Left ventricle myocardium inferior (tissue), 1 donor: ENCODE results near the gene FAF1. TPM values are rescaled to one million over a fixed set of nuclear protein-coding genes. Genes with fewer than 3 reads are reported as not detected.

Source experiments
- DNase-seq: peaks from one replicate; pipeline ENCODE4 v3.0.0-alpha.2; 2020
- H3K27ac ChIP-seq: fragments of 200-600 bp; replicated peaks from 2 replicates; pipeline ENCODE4 v1.8.0; 2021
- H3K27me3 ChIP-seq: fragments of 200-600 bp; 2 replicates; pipeline ENCODE4 v1.8.0; 2021; ENCODE audit warnings: low read depth
- H3K36me3 ChIP-seq: fragments of 200-600 bp; 2 replicates; pipeline ENCODE4 v1.8.0; 2021
- H3K4me1 ChIP-seq: fragments of 200-600 bp; 2 replicates; pipeline ENCODE4 v1.8.0; 2021
- H3K4me3 ChIP-seq: fragments of 200-600 bp; 2 replicates; pipeline ENCODE4 v1.8.0; 2021; ENCODE audit warnings: mild to moderate bottlenecking, moderate library complexity
- H3K9me3 ChIP-seq: fragments of 200-600 bp; replicated peaks from 2 replicates; pipeline ENCODE4 v1.8.0; 2021
- CTCF ChIP-seq: fragments of 200-600 bp; IDR thresholded peaks from 2 replicates; pipeline ENCODE4 v1.8.0; 2021; ENCODE audit warnings: antibody characterized with exemption, mild to moderate bottlenecking, borderline replicate concordance
- intact Hi-C: fragments of 100-400 bp; cut with micrococcal nuclease; formaldehyde crosslinking; loops from one replicate; pipeline ENCODE4 v1.11.0; 2022
- total RNA-seq: library from RNA; stranded (reverse); fragmentation: NEBNext Ultra II Directional; extraction: Animal tissue kit (Norgen Biotek cat#: 25700); gene quantifications from one replicate; pipeline ENCODE4 v1.2.1, GENCODE V29; 2021
- donor health status: DM: no; HTN: yes; CAD: no; lungs with severe emphysema.

The FAF1 gene
- total RNA-seq, 1 donor from 2014 or later, result 80.0 TPM

- intact Hi-C loops, result no loop called here
- DNase-seq, result no peak
- no peak for TF ChIP-seq CTCF
- Histone ChIP-seq H3K36me3 (peaks cover 42% of the 10 kb centered on the region), H3K9me3 (no peaks in the 10 kb centered on the region), H3K4me3 (no peak overlapping the region), H3K27ac (no peak overlapping the region), H3K4me1 (no peaks in the 10 kb centered on the region), H3K27me3 (no peaks in the 10 kb centered on the region)
Measured at GRCh38 chr1:50488356-50488755, 471.7 kb downstream of the FAF1 start.

DNA sequence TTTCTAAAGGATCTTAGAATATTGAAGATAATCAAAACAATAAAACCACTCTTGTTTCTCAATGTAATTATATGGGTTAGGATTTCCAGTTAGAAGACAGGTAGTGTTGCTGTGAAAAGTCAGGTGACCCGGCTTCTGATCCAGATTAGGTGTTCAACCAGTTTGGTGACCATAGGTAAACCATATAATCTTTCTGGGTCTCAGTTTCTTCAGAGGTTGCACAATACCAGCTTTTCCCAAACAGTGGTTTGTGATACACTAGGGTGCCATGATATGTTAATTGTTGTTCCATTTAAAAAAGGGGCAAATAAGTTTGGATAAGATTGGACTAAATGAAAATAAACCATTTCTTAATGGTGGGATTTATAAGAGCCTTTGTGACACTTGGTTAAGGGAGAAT, 472.3 kb downstream of the FAF1 start:
- Histone ChIP-seq H3K4me1 (no peaks in the 10 kb centered on the region), H3K27me3 (no peaks in the 10 kb centered on the region), H3K36me3 (peaks cover 42% of the 10 kb centered on the region), H3K9me3 (no peaks in the 10 kb centered on the region), H3K4me3 (no peak overlapping the region), H3K27ac (no peak overlapping the region)
- DNase-seq, result no peak
- TF ChIP-seq CTCF, result no peak
- intact Hi-C loops, result no loop called here

- no peaks in the 10 kb centered on the region for H3K27me3 ChIP-seq
- H3K9me3 ChIP-seq, result no peaks in the 10 kb centered on the region
- DNase-seq, result no peak
- H3K27ac ChIP-seq, result no peak overlapping the region
- H3K4me3 ChIP-seq, result no peak overlapping the region
- no peaks in the 10 kb centered on the region for H3K4me1 ChIP-seq
- no peak for TF ChIP-seq CTCF
- intact Hi-C loops, result no loop called here
- peaks cover 7% of the 10 kb centered on the region for H3K36me3 ChIP-seq
Measured at GRCh38 chr1:50481142-50481736, 478.8 kb downstream of the FAF1 start.

DNA sequence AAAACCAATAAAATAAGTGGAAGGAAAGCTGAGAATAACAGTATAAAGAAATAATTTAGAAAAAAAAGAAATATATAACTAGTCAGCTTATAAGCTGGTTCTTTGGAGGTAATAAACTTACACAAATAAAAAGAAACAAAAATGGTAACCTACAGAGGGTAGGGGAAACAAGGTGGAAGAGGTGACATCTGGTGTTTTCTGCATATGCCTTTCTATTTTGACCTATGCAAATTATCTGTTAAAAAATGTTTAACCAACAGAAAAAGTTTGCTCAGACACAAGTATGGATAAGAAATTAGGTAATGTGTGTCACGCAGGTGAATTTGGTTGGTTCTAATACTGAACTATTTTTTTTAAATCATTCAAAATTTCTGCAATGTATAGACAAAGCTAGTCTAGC, 483.3 kb downstream of the FAF1 start:
- TF ChIP-seq CTCF, result no peak
- Histone ChIP-seq H3K9me3 (no peaks in the 10 kb centered on the region), H3K4me3 (no peak overlapping the region), H3K4me1 (no peaks in the 10 kb centered on the region), H3K36me3 (peaks cover 30% of the 10 kb centered on the region), H3K27me3 (no peaks in the 10 kb centered on the region), H3K27ac (no peak overlapping the region)
- intact Hi-C loops, result no loop called here
- DNase-seq, result no peak

- Histone ChIP-seq H3K27ac (no peak overlapping the region), H3K4me3 (no peak overlapping the region), H3K4me1 (no peaks in the 10 kb centered on the region), H3K36me3 (peaks cover 33% of the 10 kb centered on the region), H3K27me3 (no peaks in the 10 kb centered on the region), H3K9me3 (no peaks in the 10 kb centered on the region)
- intact Hi-C loops, result no loop called here
- TF ChIP-seq CTCF, result no peak
- no peak for DNase-seq
Measured at GRCh38 chr1:50474859-50475809, 484.9 kb downstream of the FAF1 start.
